CD4-positive, alpha-beta T cell treated with Interleukin-4 for 1 hour (primary cell): ENCODE measurements around the gene PAK1IP1.
A peak's percentile ranks its signal among the peaks of the same experiment; 100 is the strongest.
"Not testable (repeated sequence)": the region's sequence is repeated elsewhere in the genome, so short reads cannot be mapped to it uniquely, and the experiment has no call there.

Source experiments
- DNase-seq, 2 donors: peaks; one replicate each; pipeline ENCODE4 v3.0.0-alpha.2; 2020 to 2022

Gene PAK1IP1

DNA sequence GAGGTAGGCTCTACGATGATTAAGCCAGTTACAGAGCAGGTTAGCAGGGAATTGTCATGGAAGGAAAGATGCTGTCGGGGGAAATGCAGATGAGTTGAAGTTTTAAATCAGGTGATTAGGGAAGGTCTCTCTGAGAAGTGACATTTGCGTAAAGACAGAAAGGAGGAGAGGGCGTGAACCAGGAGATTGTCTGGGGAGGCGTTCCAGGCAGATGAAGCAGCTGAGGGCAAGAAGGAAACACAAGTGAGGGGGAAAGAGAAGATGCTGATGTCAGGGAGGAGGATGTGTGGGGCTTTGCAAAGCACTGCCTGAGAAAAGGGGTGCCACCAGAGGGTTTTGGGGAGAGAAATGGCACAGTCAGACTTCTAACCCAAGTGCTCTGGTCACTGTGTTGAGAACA, 50.3 kb downstream of the PAK1IP1 start:
- DNase-seq: no peak

DNA sequence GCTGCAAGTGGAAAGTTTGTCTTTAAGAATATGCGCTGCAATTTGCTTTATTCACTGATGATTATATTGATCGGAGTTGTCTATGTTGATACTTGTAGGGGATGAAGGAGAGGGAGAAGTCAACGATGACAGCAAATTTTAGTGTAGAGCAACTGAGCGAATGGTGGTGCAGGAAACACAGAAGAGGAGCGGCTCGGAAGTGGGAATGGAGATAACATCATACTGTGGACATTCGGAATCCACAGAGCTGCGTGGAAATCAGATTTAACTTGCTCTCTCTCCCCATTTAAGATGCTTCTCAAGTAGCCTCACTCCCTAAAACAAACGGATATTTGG, 52.1 kb downstream of the PAK1IP1 start:
- no peak for DNase-seq

GRCh38 chr6:10747251-10747972, 52.6 kb downstream of the PAK1IP1 start, which contains the start of gene TMEM14B:
Gene TMEM14B (plus strand): TSS chr6:10747805. CDS start chr6:10749246, 1,441 bp downstream.
- DNase-seq: peak; percentile 98

- DNase-seq: no peak
Measured at GRCh38 chr6:10749734-10750133, 55.0 kb downstream of the PAK1IP1 start.

- not testable (repeated sequence) for DNase-seq
Measured at GRCh38 chr6:10750568-10750967, 55.8 kb downstream of the PAK1IP1 start.

- DNase-seq: peak; percentile 32 to 42
Measured at GRCh38 chr6:10751757-10752156, 57.0 kb downstream of the PAK1IP1 start.

DNA sequence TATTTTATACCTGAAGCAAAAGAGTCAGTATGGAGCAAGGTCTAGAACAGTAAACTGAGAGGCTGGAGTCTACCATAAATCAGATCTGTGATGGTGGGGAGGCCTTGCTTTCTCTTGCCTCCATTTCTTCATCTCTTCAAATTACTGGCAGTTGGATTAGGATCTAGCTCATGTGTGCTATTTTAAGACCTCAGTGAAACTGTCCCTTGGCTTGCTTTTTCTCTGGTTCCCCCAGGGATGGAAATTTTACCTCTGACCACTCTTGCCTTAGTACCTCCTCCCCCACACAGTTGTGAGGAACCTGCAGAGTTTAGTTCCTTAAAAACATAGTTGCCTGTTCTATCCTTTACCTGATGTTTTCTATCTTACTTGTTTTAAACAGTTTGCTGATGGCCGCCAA, 61.3 kb downstream of the PAK1IP1 start:
- DNase-seq: no peak
